ENCODE results near the gene KAT6B. TPM values are rescaled to one million over a fixed set of nuclear protein-coding genes. Genes with fewer than 3 reads are reported as not detected.
"Not testable (repeated sequence)": the region's sequence is repeated elsewhere in the genome, so short reads cannot be mapped to it uniquely, and the experiment has no call there.

Gene KAT6B
- total and polyA plus RNA-seq, 10 of the 15 experiments (the other 5 are each of a cell fraction or from before 2014, with no cell fraction given) = 2.7 to 22.6 (median 15.7) TPM

- TF ChIP-seq CREB1 (IDR thresholded peaks at IDR 0.05; ENCODE audit: low read depth) = no peak
- no peak for TF ChIP-seq MYC (IDR thresholded peaks at IDR 0.05; ENCODE audit: insufficient read depth, insufficient read length, insufficient replicate concordance, low read length, severe bottlenecking)
- TF ChIP-seq MAX (IDR thresholded peaks at IDR 0.05; ENCODE audit: low read depth, low read length) = no peak
These were observed 223.9 kb downstream of the KAT6B start (continued) for GRCh38 chr10:75050149-75050919.

- H3K4me1 ChIP-seq (ENCODE audit: control insufficient read depth, insufficient read depth, low read length) = no peaks in the 10 kb centered on the region
- H3K9me3 ChIP-seq (replicated peaks; ENCODE audit: control insufficient read depth, insufficient read depth, low read length) = no peaks in the 10 kb centered on the region
- H3K27me3 ChIP-seq (replicated peaks in 1 of 2; ENCODE audit: control insufficient read depth in 2 of 2, insufficient read depth in 2 of 2, low read length in 1 of 2) = no peaks in the 10 kb centered on the region; a peak in 1 of 4 replicates
- WGBS (ENCODE audit: insufficient coverage, insufficient replicate concordance, low lambda C conversion rate, missing lambda C conversion rate) = 79% methylated on average over 5 of the region's 5 CpGs
- SMC1A ChIA-PET (ENCODE audit: uncharacterized antibody, unreplicated experiment) = interaction anchor here (0.9 kb wide), 1 partner anchor 31 kb away, joined by 3 read pairs; no protein-coding TSS in a partner anchor
- H3K9ac ChIP-seq (ENCODE audit: control insufficient read depth, insufficient read depth, low read length) = no peak overlapping the region
- ATAC-seq = no peak
- RAD21 ChIA-PET (ENCODE audit: unreplicated experiment) = no interaction called here
- FAIRE-seq = no peak
- CTCF ChIA-PET = interaction anchor here (0.8 to 1.0 kb wide), 2 partner anchors 9 to 313 kb away, joined by 3 to 4 read pairs; no protein-coding TSS in a partner anchor
- H4K20me1 ChIP-seq (ENCODE audit: control insufficient read depth, insufficient read depth) = no peaks in the 10 kb centered on the region
- no peaks in the 10 kb centered on the region for H3K79me2 ChIP-seq (ENCODE audit: control insufficient read depth, insufficient read depth, low read length)
- H3K27ac ChIP-seq (ENCODE audit: control insufficient read depth, insufficient read depth) = no peak overlapping the region
- POLR2A ChIA-PET = no interaction called here
- no peaks in the 10 kb centered on the region for H3K36me3 ChIP-seq (ENCODE audit: control insufficient read depth in 2 of 2, insufficient read depth in 2 of 2, low read length in 1 of 2)
- H3K4me3 ChIP-seq = no peak overlapping the region
- TF ChIP-seq BHLHE40 (IDR thresholded peaks at IDR 0.05; ENCODE audit: borderline replicate concordance in 1 of 2, low read depth in 2 of 2, low read length in 1 of 2) (no peak), RB1 (IDR thresholded peaks at IDR 0.05; ENCODE audit: borderline replicate concordance) (no peak)
- BruUV-seq (replicated peaks) = no TSS peak
- DNase-seq (ENCODE audit: low read depth, low spot score) = no peak
- H2AFZ ChIP-seq (ENCODE audit: control insufficient read depth, low read depth, low read length) = no peak overlapping the region
- in situ Hi-C loops (cut with MboI) (no loop called here), intact Hi-C loops (cut with micrococcal nuclease; ENCODE audit: unreplicated experiment) (no loop called here)
- H3K4me2 ChIP-seq (ENCODE audit: control insufficient read depth, insufficient read depth) = no peak overlapping the region
These were observed 224.9 kb downstream of the KAT6B start for GRCh38 chr10:75051308-75051707.

- BruUV-seq (replicated peaks); H3K4me3 ChIP-seq; H3K9me3 ChIP-seq (replicated peaks; ENCODE audit: control insufficient read depth, insufficient read depth, low read length); H3K36me3 ChIP-seq (ENCODE audit: control insufficient read depth in 2 of 2, insufficient read depth in 2 of 2, low read length in 1 of 2); ATAC-seq; H3K4me1 ChIP-seq (ENCODE audit: control insufficient read depth, insufficient read depth, low read length); H4K20me1 ChIP-seq (ENCODE audit: control insufficient read depth, insufficient read depth); DNase-seq (ENCODE audit: low read depth, low spot score); intact Hi-C loops (cut with micrococcal nuclease; ENCODE audit: unreplicated experiment); H3K27ac ChIP-seq (ENCODE audit: control insufficient read depth, insufficient read depth); H3K9ac ChIP-seq (ENCODE audit: control insufficient read depth, insufficient read depth, low read length); H3K4me2 ChIP-seq (ENCODE audit: control insufficient read depth, insufficient read depth); H2AFZ ChIP-seq (ENCODE audit: control insufficient read depth, low read depth, low read length); POLR2A ChIA-PET; H3K79me2 ChIP-seq (ENCODE audit: control insufficient read depth, insufficient read depth, low read length); RAD21 ChIA-PET (ENCODE audit: unreplicated experiment); in situ Hi-C loops (cut with MboI); H3K27me3 ChIP-seq (replicated peaks in 1 of 2; ENCODE audit: control insufficient read depth in 2 of 2, insufficient read depth in 2 of 2, low read length in 1 of 2); FAIRE-seq: not testable (repeated sequence)
- whole genome bisulfite sequencing (ENCODE audit: insufficient coverage, insufficient replicate concordance, low lambda C conversion rate, missing lambda C conversion rate) = 73% methylated on average over 2 of the region's 2 CpGs
- CTCF ChIA-PET = interaction anchor here (0.6 kb wide), 1 partner anchor 777 kb away, joined by 3 read pairs; no protein-coding TSS in a partner anchor
- SMC1A ChIA-PET (ENCODE audit: uncharacterized antibody, unreplicated experiment) = interaction anchor here (0.7 kb wide), 1 partner anchor 43 kb away, joined by 3 read pairs; no protein-coding TSS in a partner anchor
These were observed 229.6 kb downstream of the KAT6B start for GRCh38 chr10:75055896-75056406.
